Type B pancreatic cell (in vitro differentiated cells): Measurements from ENCODE around the gene FOXO1. TPM values are rescaled to one million over a fixed set of nuclear protein-coding genes. Genes with fewer than 3 reads are reported as not detected.

Source experiments
- DNase-seq: peaks from one replicate; pipeline ENCODE4 v3.0.0; 2021; ENCODE audit warnings: mixed read lengths; ENCODE audit not compliant: unreplicated experiment; ENCODE audit errors: extremely low spot score
- H3K27ac Mint-ChIP-seq: 2 replicates; pipeline ENCODE4 v1.8.0; 2021; ENCODE audit warnings: mild to moderate bottlenecking, mixed read lengths
- H3K27me3 Mint-ChIP-seq: 2 replicates; pipeline ENCODE4 v1.8.0; 2021; ENCODE audit warnings: mixed read lengths
- H3K36me3 Mint-ChIP-seq: 2 replicates; pipeline ENCODE4 v1.8.0; 2021; ENCODE audit warnings: mixed read lengths
- H3K4me1 Mint-ChIP-seq: one replicate; pipeline ENCODE4 v1.8.0; 2021; ENCODE audit warnings: mixed read lengths; ENCODE audit not compliant: unreplicated experiment
- H3K4me3 Mint-ChIP-seq: 2 replicates; pipeline ENCODE4 v1.8.0; 2021; ENCODE audit warnings: mild to moderate bottlenecking, mixed read lengths
- H3K9me3 Mint-ChIP-seq: 2 replicates; pipeline ENCODE4 v1.8.0; 2021; ENCODE audit warnings: mixed read lengths
- total RNA-seq: library from RNA; stranded (reverse); gene quantifications from 2 replicates; pipeline ENCODE4 v1.2.1, GENCODE V29; 2021; ENCODE audit warnings: low replicate concordance
- TF ChIP-seq, protein P1 (sequence below): fragments of 200-600 bp; sonication (generic); conservative IDR thresholded peaks from 2 replicates; pipeline ENCODE4 v1.5.0; 2021; ENCODE audit warnings: antibody characterized with exemption, mild to moderate bottlenecking

FOXO1 gene
- total RNA-seq, 1 donor from 2014 or later: 21.5 TPM

DNA sequence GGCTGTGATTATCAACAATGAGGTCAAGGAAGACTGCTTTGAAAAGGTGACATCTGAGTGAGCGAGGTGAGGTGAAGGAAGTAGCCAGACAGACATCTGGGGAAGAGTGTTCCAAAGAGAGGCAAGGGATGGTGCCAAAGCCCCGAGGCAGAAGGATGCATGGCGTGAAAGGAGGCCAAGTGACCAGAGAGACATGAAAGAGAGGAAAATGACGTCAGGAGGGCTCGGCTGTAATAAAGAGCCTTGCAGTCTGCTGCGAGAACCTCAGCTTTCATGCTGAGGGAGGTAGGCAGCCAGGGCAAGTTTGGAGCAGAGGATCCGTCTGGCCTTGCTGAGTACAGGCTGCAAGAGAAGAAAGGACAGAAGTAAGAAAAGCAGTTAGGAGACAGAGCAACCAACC lies 50.8 kb downstream of the FOXO1 start:
- peaks cover 13% of the 10 kb centered on the region for H3K36me3 Mint-ChIP-seq
- peaks cover 38% of the 10 kb centered on the region for H3K4me1 Mint-ChIP-seq

GRCh38 chr13:40613914-40614313 lies 52.5 kb downstream of the FOXO1 start:
- Mint-ChIP-seq H3K27me3 (no peaks in the 10 kb centered on the region), H3K9me3 (no peaks in the 10 kb centered on the region), H3K36me3 (peaks cover 5% of the 10 kb centered on the region), H3K4me3 (no peak overlapping the region), H3K27ac (no peak overlapping the region), H3K4me1 (peaks cover 29% of the 10 kb centered on the region)
- TF ChIP-seq, protein P1, sequence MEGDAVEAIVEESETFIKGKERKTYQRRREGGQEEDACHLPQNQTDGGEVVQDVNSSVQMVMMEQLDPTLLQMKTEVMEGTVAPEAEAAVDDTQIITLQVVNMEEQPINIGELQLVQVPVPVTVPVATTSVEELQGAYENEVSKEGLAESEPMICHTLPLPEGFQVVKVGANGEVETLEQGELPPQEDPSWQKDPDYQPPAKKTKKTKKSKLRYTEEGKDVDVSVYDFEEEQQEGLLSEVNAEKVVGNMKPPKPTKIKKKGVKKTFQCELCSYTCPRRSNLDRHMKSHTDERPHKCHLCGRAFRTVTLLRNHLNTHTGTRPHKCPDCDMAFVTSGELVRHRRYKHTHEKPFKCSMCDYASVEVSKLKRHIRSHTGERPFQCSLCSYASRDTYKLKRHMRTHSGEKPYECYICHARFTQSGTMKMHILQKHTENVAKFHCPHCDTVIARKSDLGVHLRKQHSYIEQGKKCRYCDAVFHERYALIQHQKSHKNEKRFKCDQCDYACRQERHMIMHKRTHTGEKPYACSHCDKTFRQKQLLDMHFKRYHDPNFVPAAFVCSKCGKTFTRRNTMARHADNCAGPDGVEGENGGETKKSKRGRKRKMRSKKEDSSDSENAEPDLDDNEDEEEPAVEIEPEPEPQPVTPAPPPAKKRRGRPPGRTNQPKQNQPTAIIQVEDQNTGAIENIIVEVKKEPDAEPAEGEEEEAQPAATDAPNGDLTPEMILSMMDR: no peak
- DNase-seq: no peak

More for the DNA sequence above, 50.8 kb downstream of the FOXO1 start:
- no peak overlapping the region for H3K27ac Mint-ChIP-seq
- H3K27me3 Mint-ChIP-seq: no peaks in the 10 kb centered on the region
- H3K9me3 Mint-ChIP-seq: no peaks in the 10 kb centered on the region
- no peak for DNase-seq
- TF ChIP-seq, protein P1: no peak
- H3K4me3 Mint-ChIP-seq: no peak overlapping the region

DNA sequence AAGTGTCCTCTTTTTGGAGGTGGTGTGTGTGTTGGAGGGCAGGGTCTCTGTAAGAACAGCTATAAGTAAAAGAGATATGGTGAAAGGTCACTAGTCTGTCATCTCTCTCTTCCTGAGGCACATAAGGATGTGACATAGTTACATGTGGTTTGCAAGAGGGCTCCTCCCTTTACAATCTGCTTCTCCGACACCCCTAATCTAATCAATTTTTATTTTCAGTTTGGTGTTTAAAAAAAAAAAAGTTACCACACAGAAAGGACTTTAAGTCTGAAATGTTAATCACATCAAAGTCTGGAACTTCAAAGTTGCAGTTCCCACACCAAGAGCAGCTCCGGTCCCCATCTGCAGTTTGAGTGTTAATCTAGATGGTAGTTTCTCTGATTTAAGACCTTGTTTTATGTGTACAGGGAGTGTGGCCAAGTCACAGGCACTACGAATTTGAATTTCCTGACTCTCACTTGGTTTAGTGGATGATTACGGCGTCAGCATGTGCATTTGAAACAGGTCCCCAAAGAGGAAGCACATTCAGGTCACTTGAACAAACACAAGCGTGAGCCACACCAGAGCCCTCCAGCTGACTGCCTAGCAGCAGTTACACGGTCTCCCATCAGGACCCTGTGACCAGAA lies 53.1 kb downstream of the FOXO1 start:
- H3K36me3 Mint-ChIP-seq: peaks cover 2% of the 10 kb centered on the region
- peaks cover 29% of the 10 kb centered on the region for H3K4me1 Mint-ChIP-seq
- H3K27me3 Mint-ChIP-seq: no peaks in the 10 kb centered on the region
- TF ChIP-seq, protein P1: no peak
- peak overlapping the region; percentile 20 for H3K27ac Mint-ChIP-seq
- no peak overlapping the region for H3K4me3 Mint-ChIP-seq
- no peaks in the 10 kb centered on the region for H3K9me3 Mint-ChIP-seq
- no peak for DNase-seq

- Mint-ChIP-seq H3K4me3 (no peak overlapping the region), H3K4me1 (peaks cover 29% of the 10 kb centered on the region), H3K36me3 (no peaks in the 10 kb centered on the region), H3K27me3 (no peaks in the 10 kb centered on the region), H3K27ac (no peak overlapping the region), H3K9me3 (no peaks in the 10 kb centered on the region)
- DNase-seq: no peak
- TF ChIP-seq, protein P1: no peak
Observed at GRCh38 chr13:40612041-40612440, 54.4 kb downstream of the FOXO1 start.

- no peak for DNase-seq
- Mint-ChIP-seq H3K36me3 (no peaks in the 10 kb centered on the region), H3K27ac (no peak overlapping the region), H3K4me3 (no peak overlapping the region), H3K4me1 (peaks cover 28% of the 10 kb centered on the region), H3K9me3 (no peaks in the 10 kb centered on the region), H3K27me3 (no peaks in the 10 kb centered on the region)
- TF ChIP-seq, protein P1: no peak
Observed at GRCh38 chr13:40611635-40612034, 54.8 kb downstream of the FOXO1 start.
